HEK293 (cell line): ENCODE results near the gene CEACAM1.

Experiments
- CTCF ChIA-PET: fragments of 350-600 bp; formaldehyde crosslinking; extraction: SDS; loops from one replicate; lab custom pipeline; 2021; ENCODE audit warnings: antibody characterized with exemption; lab: Yijun Ruan, JAX
- POLR2A ChIA-PET: fragments of 300-600 bp; formaldehyde crosslinking; extraction: SDS; loops from one replicate; lab custom pipeline; 2020; ENCODE audit warnings: antibody characterized with exemption, inconsistent platforms; lab: Yijun Ruan, JAX
- H3K27ac ChIP-seq: fragments of 200-500 bp; sonication (Bioruptor generic); 2 replicates; pipeline ENCODE4 v1.5.1; 2014; ENCODE audit warnings: low read depth, low read length, control low read depth, inconsistent platforms; ENCODE audit errors: extremely low read depth
- H3K36me3 ChIP-seq, 2 experiments: fragments of 200-500 bp in 1 of 2; sonication (Bioruptor generic) in 1 of 2; 1 replicate in 1 of 2; 2 replicates in 1 of 2; pipeline ENCODE4 v1.5.1; 2014 to 2017; ENCODE audit warnings: inconsistent platforms in 2 of 2, low read length in 2 of 2; ENCODE audit not compliant: control insufficient read depth in 2 of 2, insufficient read depth in 1 of 2
- H3K4me1 ChIP-seq: fragments of 200-500 bp; sonication (Bioruptor generic); 2 replicates; pipeline ENCODE4 v1.5.1; 2014; ENCODE audit warnings: mild to moderate bottlenecking, low read length, inconsistent platforms; ENCODE audit not compliant: control insufficient read depth, insufficient read depth
- H3K4me3 ChIP-seq: 2 replicates; pipeline ENCODE4 v1.5.1; 2011; ENCODE audit warnings: low read depth, mild to moderate bottlenecking, control low read depth, low read length, moderate library complexity
- H3K9me3 ChIP-seq: fragments of 200-500 bp; sonication (Bioruptor generic); 2 replicates; pipeline ENCODE4 v1.5.1; 2014; ENCODE audit warnings: low read depth, low read length, inconsistent platforms; ENCODE audit not compliant: control insufficient read depth, insufficient read depth
- GFI1B ChIP-seq: fragments of 450-650 bp; formaldehyde crosslinking; IDR thresholded peaks from 2 replicates; pipeline ENCODE4 v1.5.1; 2016; ENCODE audit warnings: missing biosample characterization, missing genetic modification characterization
- GLI4 ChIP-seq: fragments of 450-650 bp; formaldehyde crosslinking; IDR thresholded peaks from 2 replicates; pipeline ENCODE4 v1.5.1; 2016; ENCODE audit warnings: missing biosample characterization, missing genetic modification characterization
- HOXA7 ChIP-seq: sonication (generic); formaldehyde crosslinking; IDR thresholded peaks from 2 replicates; pipeline ENCODE4 v1.8.1; 2022; ENCODE audit warnings: missing genetic modification reagents, borderline replicate concordance
- KLF8 ChIP-seq: fragments of 450-650 bp; formaldehyde crosslinking; IDR thresholded peaks from 2 replicates; pipeline ENCODE4 v1.5.1; 2016; ENCODE audit warnings: missing biosample characterization, missing genetic modification characterization
- KLF9 ChIP-seq: fragments of 450-650 bp; formaldehyde crosslinking; IDR thresholded peaks from 2 replicates; pipeline ENCODE4 v1.5.1; 2016; ENCODE audit warnings: missing biosample characterization, missing genetic modification characterization, low read depth
- SETDB1 ChIP-seq: IDR thresholded peaks from one replicate; pipeline ENCODE4 v1.6.1; 2017; ENCODE audit warnings: mild to moderate bottlenecking, low read length, moderate library complexity, mixed read lengths; ENCODE audit not compliant: insufficient read length
- ZBTB21 ChIP-seq: fragments of 450-650 bp; formaldehyde crosslinking; IDR thresholded peaks from 2 replicates; pipeline ENCODE4 v1.5.1; 2017; ENCODE audit warnings: missing biosample characterization, missing genetic modification characterization
- ZFHX2 ChIP-seq: fragments of 450-650 bp; formaldehyde crosslinking; conservative IDR thresholded peaks from 2 replicates; pipeline ENCODE4 v1.5.1; 2016; ENCODE audit warnings: missing biosample characterization, missing genetic modification characterization
- ZNF16 ChIP-seq: fragments of 450-650 bp; formaldehyde crosslinking; IDR thresholded peaks from 2 replicates; pipeline ENCODE4 v1.5.1; 2016; ENCODE audit warnings: low read depth, missing biosample characterization, missing genetic modification characterization
- ZNF223 ChIP-seq: fragments of 450-650 bp; formaldehyde crosslinking; IDR thresholded peaks from 2 replicates; pipeline ENCODE4 v1.5.1; 2016; ENCODE audit warnings: missing biosample characterization, missing genetic modification characterization
- ZNF248 ChIP-seq: fragments of 450-650 bp; formaldehyde crosslinking; IDR thresholded peaks from 2 replicates; pipeline ENCODE4 v1.5.1; 2017; ENCODE audit warnings: missing biosample characterization, missing genetic modification characterization
- ZNF302 ChIP-seq: fragments of 450-650 bp; formaldehyde crosslinking; IDR thresholded peaks from 2 replicates; pipeline ENCODE4 v1.5.1; 2016; ENCODE audit warnings: missing biosample characterization, missing genetic modification characterization, low read depth
- ZNF350 ChIP-seq: fragments of 450-650 bp; formaldehyde crosslinking; IDR thresholded peaks from 2 replicates; pipeline ENCODE4 v1.5.0; 2017; ENCODE audit warnings: missing biosample characterization, mild to moderate bottlenecking, missing genetic modification characterization
- ZNF510 ChIP-seq: fragments of 450-650 bp; formaldehyde crosslinking; IDR thresholded peaks from 2 replicates; pipeline ENCODE4 v1.5.1; 2018; ENCODE audit warnings: mild to moderate bottlenecking, missing genetic modification characterization, missing biosample characterization; ENCODE audit not compliant: insufficient replicate concordance
- ZNF521 ChIP-seq: fragments of 450-650 bp; formaldehyde crosslinking; IDR thresholded peaks from 2 replicates; pipeline ENCODE4 v1.5.1; 2017; ENCODE audit warnings: missing biosample characterization, mild to moderate bottlenecking, missing genetic modification characterization
- ZNF544 ChIP-seq: fragments of 450-650 bp; formaldehyde crosslinking; IDR thresholded peaks from 2 replicates; pipeline ENCODE4 v1.5.0; 2017; ENCODE audit warnings: missing biosample characterization, missing genetic modification characterization
- ZNF560 ChIP-seq: fragments of 450-650 bp; formaldehyde crosslinking; IDR thresholded peaks from 2 replicates; pipeline ENCODE4 v1.5.1; 2017; ENCODE audit warnings: missing biosample characterization, missing genetic modification characterization, borderline replicate concordance
- ZNF561 ChIP-seq: fragments of 450-650 bp; IDR thresholded peaks from 2 replicates; pipeline ENCODE4 v1.5.1; 2018; ENCODE audit warnings: missing biosample characterization, missing genetic modification characterization, borderline replicate concordance
- TF ChIP-seq, protein P1 (sequence below): fragments of 450-650 bp; formaldehyde crosslinking; IDR thresholded peaks from 2 replicates; pipeline ENCODE4 v1.5.1; 2016; ENCODE audit warnings: missing biosample characterization, missing genetic modification characterization
- TF ChIP-seq, protein P2 (sequence below): fragments of 450-650 bp; formaldehyde crosslinking; IDR thresholded peaks from 2 replicates; pipeline ENCODE4 v1.5.1; 2017; ENCODE audit warnings: missing biosample characterization, missing genetic modification characterization
- TF ChIP-seq, protein P3 (sequence below): fragments of 450-650 bp; formaldehyde crosslinking; IDR thresholded peaks from 2 replicates; pipeline ENCODE4 v1.5.1; 2016; ENCODE audit warnings: missing biosample characterization, missing genetic modification characterization
- TF ChIP-seq, protein P4 (sequence below): fragments of 450-650 bp; formaldehyde crosslinking; IDR thresholded peaks from 2 replicates; pipeline ENCODE4 v1.5.1; 2016; ENCODE audit warnings: missing biosample characterization, missing genetic modification characterization
- TF ChIP-seq, protein P5 (sequence below): sonication (generic); formaldehyde crosslinking; IDR thresholded peaks from 2 replicates; pipeline ENCODE4 v1.8.1; 2022; ENCODE audit warnings: mild to moderate bottlenecking, moderate library complexity, missing genetic modification reagents

Gene CEACAM1

DNA sequence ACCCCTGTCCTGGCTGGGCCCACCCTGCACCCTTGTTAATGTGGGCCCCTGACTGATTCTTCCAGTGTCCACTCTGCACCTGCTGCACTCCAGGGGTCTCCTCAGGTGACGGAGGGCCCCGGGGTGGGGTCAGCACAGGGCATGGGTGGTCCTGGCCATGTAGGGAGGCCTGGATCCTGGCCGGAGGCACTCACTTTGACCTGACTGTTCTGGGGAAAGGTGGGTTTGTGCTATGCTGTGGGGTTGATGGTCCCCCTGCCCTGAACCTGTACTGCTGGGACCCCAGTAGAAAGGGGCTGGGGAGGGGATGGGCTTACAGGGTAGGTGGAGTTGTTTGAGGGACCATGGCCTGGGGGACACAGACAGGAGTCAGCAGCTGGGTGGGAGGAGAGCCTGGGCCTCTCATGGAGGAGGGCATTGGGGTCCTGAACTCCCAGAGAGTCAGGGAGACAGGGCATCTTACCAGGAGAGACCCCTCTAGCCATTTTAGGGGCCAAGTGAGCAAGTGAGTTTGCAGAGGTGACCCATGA is 25.8 kb upstream of the CEACAM1 start:
- TF ChIP-seq GFI1B (tag by site-specific recombination) (no peak), ZNF350 (no peak), ZNF16 (tag by site-specific recombination) (no peak), KLF9 (no peak), ZNF544 (no peak), ZBTB21 (tag by site-specific recombination) (no peak), ZNF560 (no peak)
- TF ChIP-seq, protein P1, sequence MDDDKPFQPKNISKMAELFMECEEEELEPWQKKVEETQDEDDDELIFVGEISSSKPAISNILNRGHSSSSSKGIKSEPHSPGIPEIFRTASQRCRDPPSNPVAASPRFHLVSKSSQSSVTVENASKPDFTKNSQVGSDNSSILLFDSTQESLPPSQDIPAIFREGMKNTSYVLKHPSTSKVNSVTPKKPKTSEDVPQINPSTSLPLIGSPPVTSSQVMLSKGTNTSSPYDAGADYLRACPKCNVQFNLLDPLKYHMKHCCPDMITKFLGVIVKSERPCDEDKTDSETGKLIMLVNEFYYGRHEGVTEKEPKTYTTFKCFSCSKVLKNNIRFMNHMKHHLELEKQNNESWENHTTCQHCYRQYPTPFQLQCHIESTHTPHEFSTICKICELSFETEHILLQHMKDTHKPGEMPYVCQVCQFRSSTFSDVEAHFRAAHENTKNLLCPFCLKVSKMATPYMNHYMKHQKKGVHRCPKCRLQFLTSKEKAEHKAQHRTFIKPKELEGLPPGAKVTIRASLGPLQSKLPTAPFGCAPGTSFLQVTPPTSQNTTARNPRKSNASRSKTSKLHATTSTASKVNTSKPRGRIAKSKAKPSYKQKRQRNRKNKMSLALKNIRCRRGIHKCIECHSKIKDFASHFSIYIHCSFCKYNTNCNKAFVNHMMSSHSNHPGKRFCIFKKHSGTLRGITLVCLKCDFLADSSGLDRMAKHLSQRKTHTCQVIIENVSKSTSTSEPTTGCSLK (tag by site-specific recombination), result no peak
- TF ChIP-seq, protein P2, sequence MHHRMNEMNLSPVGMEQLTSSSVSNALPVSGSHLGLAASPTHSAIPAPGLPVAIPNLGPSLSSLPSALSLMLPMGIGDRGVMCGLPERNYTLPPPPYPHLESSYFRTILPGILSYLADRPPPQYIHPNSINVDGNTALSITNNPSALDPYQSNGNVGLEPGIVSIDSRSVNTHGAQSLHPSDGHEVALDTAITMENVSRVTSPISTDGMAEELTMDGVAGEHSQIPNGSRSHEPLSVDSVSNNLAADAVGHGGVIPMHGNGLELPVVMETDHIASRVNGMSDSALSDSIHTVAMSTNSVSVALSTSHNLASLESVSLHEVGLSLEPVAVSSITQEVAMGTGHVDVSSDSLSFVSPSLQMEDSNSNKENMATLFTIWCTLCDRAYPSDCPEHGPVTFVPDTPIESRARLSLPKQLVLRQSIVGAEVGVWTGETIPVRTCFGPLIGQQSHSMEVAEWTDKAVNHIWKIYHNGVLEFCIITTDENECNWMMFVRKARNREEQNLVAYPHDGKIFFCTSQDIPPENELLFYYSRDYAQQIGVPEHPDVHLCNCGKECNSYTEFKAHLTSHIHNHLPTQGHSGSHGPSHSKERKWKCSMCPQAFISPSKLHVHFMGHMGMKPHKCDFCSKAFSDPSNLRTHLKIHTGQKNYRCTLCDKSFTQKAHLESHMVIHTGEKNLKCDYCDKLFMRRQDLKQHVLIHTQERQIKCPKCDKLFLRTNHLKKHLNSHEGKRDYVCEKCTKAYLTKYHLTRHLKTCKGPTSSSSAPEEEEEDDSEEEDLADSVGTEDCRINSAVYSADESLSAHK (tag by site-specific recombination), result no peak
- CTCF ChIA-PET, result interaction anchor here (1.0 to 4.8 kb wide), 3 partner anchors 9 to 42 kb away, joined by 4 to 23 read pairs (median 8); no protein-coding TSS in a partner anchor
- H3K36me3 ChIP-seq, result no peaks in the 10 kb centered on the region
- no peaks in the 10 kb centered on the region for H3K4me1 ChIP-seq
- POLR2A ChIA-PET, result no interaction called here
- H3K9me3 ChIP-seq, result no peaks in the 10 kb centered on the region
- no peak overlapping the region for H3K4me3 ChIP-seq
- no peak overlapping the region for H3K27ac ChIP-seq

DNA sequence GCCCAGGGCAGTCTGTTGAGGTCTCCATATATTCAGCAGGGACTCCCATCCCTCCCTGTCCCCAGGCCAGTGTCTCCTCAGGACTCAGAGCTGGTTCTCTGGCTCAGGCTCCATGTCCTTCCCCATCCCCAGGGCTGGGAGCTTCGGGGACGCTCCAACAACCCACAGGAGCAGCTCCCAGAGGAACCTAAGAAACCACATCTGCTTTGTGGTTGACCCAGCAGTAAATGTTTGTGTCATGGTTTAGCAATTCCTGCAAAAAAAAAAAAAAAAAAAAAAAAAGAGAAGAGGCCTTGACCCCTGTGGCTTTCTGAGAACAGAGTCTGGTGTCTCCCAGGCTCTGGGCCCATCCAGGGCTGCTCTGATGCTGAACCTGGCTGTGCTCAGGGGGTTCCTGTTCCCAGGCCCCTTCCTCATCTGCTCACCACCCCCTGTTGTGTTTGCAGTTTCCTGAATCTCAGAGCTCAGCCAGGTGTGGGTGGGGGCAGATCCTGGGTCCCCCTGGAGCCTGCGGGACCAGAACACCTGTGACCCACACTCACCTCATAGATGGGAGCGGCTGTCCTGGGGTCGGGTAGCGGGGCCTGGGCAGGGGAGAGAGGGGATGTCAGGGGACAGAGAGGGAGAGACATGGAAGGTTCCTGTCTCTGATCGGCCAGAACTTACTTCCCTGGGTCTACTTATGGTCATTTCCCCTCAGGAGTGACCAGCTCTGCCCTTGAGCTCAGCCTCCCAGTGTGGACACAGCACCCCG is 25.2 kb upstream of the CEACAM1 start:
- CTCF ChIA-PET, result interaction anchor here (1.7 to 4.8 kb wide), 2 partner anchors 10 to 13 kb away, joined by 8 to 23 read pairs; no protein-coding TSS in a partner anchor
- Histone ChIP-seq H3K27ac (no peak overlapping the region), H3K36me3 (no peaks in the 10 kb centered on the region), H3K9me3 (no peaks in the 10 kb centered on the region), H3K4me1 (no peaks in the 10 kb centered on the region), H3K4me3 (no peak overlapping the region)
- POLR2A ChIA-PET, result interaction anchor here (0.6 kb wide), 1 partner anchor 780 kb away, joined by 3 read pairs; no protein-coding TSS in a partner anchor
- TF ChIP-seq ZNF561, result no peak
- TF ChIP-seq HOXA7 (CRISPR knock-in tag), result no peak
- no peak for TF ChIP-seq ZNF302 (tag by site-specific recombination)
- TF ChIP-seq, protein P3, sequence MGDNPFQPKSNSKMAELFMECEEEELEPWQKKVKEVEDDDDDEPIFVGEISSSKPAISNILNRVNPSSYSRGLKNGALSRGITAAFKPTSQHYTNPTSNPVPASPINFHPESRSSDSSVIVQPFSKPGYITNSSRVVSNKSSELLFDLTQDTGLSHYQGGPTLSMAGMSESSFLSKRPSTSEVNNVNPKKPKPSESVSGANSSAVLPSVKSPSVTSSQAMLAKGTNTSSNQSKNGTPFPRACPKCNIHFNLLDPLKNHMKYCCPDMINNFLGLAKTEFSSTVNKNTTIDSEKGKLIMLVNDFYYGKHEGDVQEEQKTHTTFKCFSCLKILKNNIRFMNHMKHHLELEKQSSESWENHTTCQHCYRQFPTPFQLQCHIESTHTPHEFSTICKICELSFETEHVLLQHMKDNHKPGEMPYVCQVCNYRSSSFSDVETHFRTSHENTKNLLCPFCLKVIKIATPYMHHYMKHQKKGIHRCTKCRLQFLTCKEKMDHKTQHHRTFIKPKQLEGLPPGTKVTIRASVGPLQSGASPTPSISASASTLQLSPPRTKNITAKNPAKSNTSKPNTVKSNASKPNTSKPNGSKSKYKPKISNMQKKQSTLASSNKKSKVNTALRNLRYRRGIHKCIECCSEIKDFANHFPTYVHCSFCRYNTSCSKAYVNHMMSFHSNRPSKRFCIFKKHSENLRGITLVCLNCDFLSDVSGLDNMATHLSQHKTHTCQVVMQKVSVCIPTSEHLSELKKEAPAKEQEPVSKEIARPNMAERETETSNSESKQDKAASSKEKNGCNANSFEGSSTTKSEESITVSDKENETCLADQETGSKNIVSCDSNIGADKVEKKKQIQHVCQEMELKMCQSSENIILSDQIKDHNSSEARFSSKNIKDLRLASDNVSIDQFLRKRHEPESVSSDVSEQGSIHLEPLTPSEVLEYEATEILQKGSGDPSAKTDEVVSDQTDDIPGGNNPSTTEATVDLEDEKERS (tag by site-specific recombination), result no peak
- TF ChIP-seq GLI4 (tag by site-specific recombination), result no peak
- no peak for TF ChIP-seq SETDB1
- TF ChIP-seq ZNF510 (tag by site-specific recombination), result no peak
- TF ChIP-seq, protein P4, sequence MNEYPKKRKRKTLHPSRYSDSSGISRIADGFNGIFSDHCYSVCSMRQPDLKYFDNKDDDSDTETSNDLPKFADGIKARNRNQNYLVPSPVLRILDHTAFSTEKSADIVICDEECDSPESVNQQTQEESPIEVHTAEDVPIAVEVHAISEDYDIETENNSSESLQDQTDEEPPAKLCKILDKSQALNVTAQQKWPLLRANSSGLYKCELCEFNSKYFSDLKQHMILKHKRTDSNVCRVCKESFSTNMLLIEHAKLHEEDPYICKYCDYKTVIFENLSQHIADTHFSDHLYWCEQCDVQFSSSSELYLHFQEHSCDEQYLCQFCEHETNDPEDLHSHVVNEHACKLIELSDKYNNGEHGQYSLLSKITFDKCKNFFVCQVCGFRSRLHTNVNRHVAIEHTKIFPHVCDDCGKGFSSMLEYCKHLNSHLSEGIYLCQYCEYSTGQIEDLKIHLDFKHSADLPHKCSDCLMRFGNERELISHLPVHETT, result no peak
- TF ChIP-seq ZNF248 (tag by site-specific recombination), result no peak
- no peak for TF ChIP-seq ZNF521 (tag by site-specific recombination)
- no peak for TF ChIP-seq ZNF16 (tag by site-specific recombination)
- TF ChIP-seq ZNF223 (tag by site-specific recombination), result no peak
- TF ChIP-seq, protein P5, sequence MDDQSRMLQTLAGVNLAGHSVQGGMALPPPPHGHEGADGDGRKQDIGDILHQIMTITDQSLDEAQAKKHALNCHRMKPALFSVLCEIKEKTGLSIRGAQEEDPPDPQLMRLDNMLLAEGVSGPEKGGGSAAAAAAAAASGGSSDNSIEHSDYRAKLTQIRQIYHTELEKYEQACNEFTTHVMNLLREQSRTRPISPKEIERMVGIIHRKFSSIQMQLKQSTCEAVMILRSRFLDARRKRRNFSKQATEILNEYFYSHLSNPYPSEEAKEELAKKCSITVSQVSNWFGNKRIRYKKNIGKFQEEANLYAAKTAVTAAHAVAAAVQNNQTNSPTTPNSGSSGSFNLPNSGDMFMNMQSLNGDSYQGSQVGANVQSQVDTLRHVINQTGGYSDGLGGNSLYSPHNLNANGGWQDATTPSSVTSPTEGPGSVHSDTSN (CRISPR knock-in tag), result no peak
- TF ChIP-seq KLF8 (tag by site-specific recombination), result no peak
- no peak for TF ChIP-seq ZFHX2 (tag by site-specific recombination)
